H1 (cell line): ENCODE data around the gene INPP4B. TPM values are rescaled to one million over a fixed set of nuclear protein-coding genes. Genes with fewer than 3 reads are reported as not detected.

Experiments used
- CTCF ChIA-PET: fragments of 300-600 bp; sonication (Branson Sonifier 250); formaldehyde crosslinking; loops from one replicate; lab custom pipeline; 2021; ENCODE audit not compliant: partially characterized antibody; lab: Charles Lee
- POLR2A ChIA-PET: fragments of 300-600 bp; sonication (Branson Sonifier 250); formaldehyde crosslinking; loops from one replicate; lab custom pipeline; 2021; ENCODE audit warnings: inconsistent platforms; ENCODE audit not compliant: partially characterized antibody; lab: Charles Lee
- DNase-seq, 2 experiments: peaks; one replicate each; pipeline versions ENCODE4 v3.0.0 to v3.0.0-alpha.2; 2010 to 2022; ENCODE audit warnings: low spot score in 2 of 2, low read depth in 1 of 2, mixed read lengths in 1 of 2
- FAIRE-seq: peaks from 2 replicates; lab custom pipeline; 2011; peaks lifted over from hg19 to GRCh38; lab: Jason Lieb, UNC
- H2AFZ ChIP-seq: 2 replicates; pipeline ENCODE4 v1.8.1; 2012; ENCODE audit warnings: low read length, inconsistent platforms
- H2AK5ac ChIP-seq: 2 replicates; pipeline ENCODE4 v1.6.1; 2013; ENCODE audit warnings: low read depth, low read length
- H2BK120ac ChIP-seq: replicated peaks from 2 replicates; pipeline ENCODE3; 2013; ENCODE audit warnings: low read depth, low read length, inconsistent platforms
- H2BK12ac ChIP-seq: 2 replicates; pipeline ENCODE4 v1.6.1; 2013; ENCODE audit warnings: low read depth, low read length
- H2BK15ac ChIP-seq: 2 replicates; pipeline ENCODE4 v1.6.1; 2013; ENCODE audit warnings: low read length
- H2BK20ac ChIP-seq: 2 replicates; pipeline ENCODE4 v1.6.1; 2013; ENCODE audit warnings: low read length
- H2BK5ac ChIP-seq: 2 replicates; pipeline ENCODE4 v1.6.1; 2013; ENCODE audit warnings: low read depth, low read length
- H3K14ac ChIP-seq: 2 replicates; pipeline ENCODE4 v1.6.1; 2013; ENCODE audit warnings: inconsistent platforms; ENCODE audit not compliant: insufficient read length
- H3K18ac ChIP-seq: 2 replicates; pipeline ENCODE4 v1.6.1; 2013; ENCODE audit warnings: low read length; ENCODE audit errors: extremely low read depth
- H3K23ac ChIP-seq: 2 replicates; pipeline ENCODE4 v1.6.1; 2013; ENCODE audit warnings: inconsistent platforms; ENCODE audit not compliant: insufficient read length
- H3K23me2 ChIP-seq: 2 replicates; pipeline ENCODE4 v1.6.1; 2013; ENCODE audit warnings: low read depth, low read length
- H3K27ac ChIP-seq: 2 replicates; pipeline ENCODE4 v1.6.1; 2011; ENCODE audit warnings: low read depth, low read length, inconsistent platforms
- H3K27me3 ChIP-seq, 4 experiments: replicated peaks in 1 of 4; 1 replicate in 1 of 4; 2 replicates in 3 of 4; pipeline versions ENCODE4 v1.6.1 to v1.8.1; 2011 to 2013; ENCODE audit warnings: low read length in 3 of 4, mild to moderate bottlenecking in 3 of 4, inconsistent platforms in 2 of 4, mixed read lengths in 2 of 4, moderate library complexity in 1 of 4; ENCODE audit not compliant: control insufficient read depth in 3 of 4, insufficient read depth in 3 of 4; ENCODE audit errors: extremely low read depth in 1 of 4
- H3K36me3 ChIP-seq, 4 experiments: 2 replicates each; pipeline versions ENCODE4 v1.6.1 to v1.8.1; 2011 to 2013; ENCODE audit warnings: mild to moderate bottlenecking in 4 of 4, low read length in 3 of 4, moderate library complexity in 2 of 4, control low read depth in 1 of 4, inconsistent platforms in 1 of 4; ENCODE audit not compliant: insufficient read depth in 4 of 4, control insufficient read depth in 2 of 4
- H3K4ac ChIP-seq: replicated peaks from 2 replicates; pipeline ENCODE3; 2013; ENCODE audit warnings: low read length, low read depth, mixed read lengths, inconsistent platforms; ENCODE audit not compliant: insufficient read length
- H3K4me1 ChIP-seq, 4 experiments: replicated peaks in 1 of 4; 1 replicate in 1 of 4; 2 replicates in 3 of 4; pipeline versions ENCODE4 v1.6.1 to v1.8.1; 2011 to 2013; ENCODE audit warnings: low read length in 3 of 4, inconsistent platforms in 2 of 4, mixed read lengths in 1 of 4; ENCODE audit not compliant: insufficient read depth in 4 of 4, control insufficient read depth in 3 of 4
- H3K4me2 ChIP-seq, 2 experiments: 2 replicates each; pipeline versions ENCODE4 v1.6.1 to v1.8.1; 2011 to 2013; ENCODE audit warnings: low read depth in 2 of 2, low read length in 2 of 2, control low read depth in 1 of 2, inconsistent platforms in 1 of 2, mild to moderate bottlenecking in 1 of 2; ENCODE audit not compliant: insufficient read depth in 1 of 2
- H3K4me3 ChIP-seq, 4 experiments: fragments of 200-600, 300-600 bp in 1 of 4; sonication (generic), shearing (Covaris generic), sonication (Bioruptor Twin) in 1 of 4; 2 replicates each; pipeline versions ENCODE4 v1.5.1 to v1.8.1; 2011 to 2016; ENCODE audit warnings: low read length in 4 of 4, low read depth in 3 of 4, control low read depth in 2 of 4, inconsistent platforms in 2 of 4, mild to moderate bottlenecking in 2 of 4, mixed read lengths in 1 of 4, moderate library complexity in 1 of 4; ENCODE audit not compliant: insufficient read depth in 2 of 4; ENCODE audit errors: extremely low read depth in 1 of 4
- H3K56ac ChIP-seq: replicated peaks from 2 replicates; pipeline ENCODE3; 2013; ENCODE audit warnings: low read depth, mild to moderate bottlenecking, mixed read lengths, low read length, inconsistent platforms; ENCODE audit not compliant: insufficient read length
- H3K79me1 ChIP-seq: 2 replicates; pipeline ENCODE4 v1.6.1; 2013; ENCODE audit warnings: low read depth, low read length, control low read depth
- H3K79me2 ChIP-seq, 2 experiments: 2 replicates each; pipeline versions ENCODE4 v1.6.1 to v1.8.1; 2012 to 2013; ENCODE audit warnings: low read length in 2 of 2, mild to moderate bottlenecking in 2 of 2, inconsistent platforms in 1 of 2; ENCODE audit not compliant: insufficient read depth in 2 of 2, control insufficient read depth in 1 of 2
- H3K9ac ChIP-seq, 4 experiments: replicated peaks in 1 of 4; 1 replicate in 1 of 4; 2 replicates in 3 of 4; pipeline versions ENCODE4 v1.6.1 to v1.8.1; 2011 to 2013; ENCODE audit warnings: low read depth in 3 of 4, low read length in 3 of 4, control low read depth in 2 of 4, mild to moderate bottlenecking in 2 of 4, moderate library complexity in 2 of 4, inconsistent platforms in 1 of 4; ENCODE audit errors: extremely low read depth in 1 of 4
- H3K9me3 ChIP-seq, 2 experiments: 2 replicates each; pipeline versions ENCODE4 v1.6.1 to v1.8.1; 2012 to 2013; ENCODE audit warnings: mild to moderate bottlenecking in 2 of 2, moderate library complexity in 2 of 2, control low read depth in 1 of 2, inconsistent platforms in 1 of 2, low read depth in 1 of 2, low read length in 1 of 2, mixed read lengths in 1 of 2; ENCODE audit not compliant: insufficient read depth in 2 of 2
- H4K20me1 ChIP-seq, 2 experiments: replicated peaks in 1 of 2; 2 replicates each; pipeline versions ENCODE3 to v1.8.1; 2011 to 2013; ENCODE audit warnings: inconsistent platforms in 2 of 2, low read length in 2 of 2, mild to moderate bottlenecking in 1 of 2; ENCODE audit not compliant: insufficient read depth in 2 of 2, control insufficient read depth in 1 of 2
- H4K5ac ChIP-seq: 2 replicates; pipeline ENCODE4 v1.6.1; 2013; ENCODE audit warnings: low read length, low read depth, mixed read lengths, inconsistent platforms; ENCODE audit not compliant: insufficient read length
- H4K8ac ChIP-seq: 2 replicates; pipeline ENCODE4 v1.8.0; 2013; ENCODE audit warnings: mild to moderate bottlenecking, moderate library complexity, low read length, inconsistent platforms; ENCODE audit not compliant: insufficient read depth; ENCODE audit errors: extremely low read depth
- H4K91ac ChIP-seq: replicated peaks from 2 replicates; pipeline ENCODE3; 2013; ENCODE audit warnings: low read length, mixed read lengths, inconsistent platforms; ENCODE audit not compliant: insufficient read length
- WGBS, 2 experiments: shearing (Covaris generic) in 1 of 2; methylation state at CpG; one replicate each; pipeline versions ENCODE4 v1.1.6 to v1.1.7; 2013 to 2015; ENCODE audit warnings: low lambda C conversion rate in 2 of 2, mixed read lengths in 2 of 2, inconsistent platforms in 1 of 2, low coverage in 1 of 2, missing lambda C conversion rate in 1 of 2; ENCODE audit not compliant: insufficient replicate concordance in 2 of 2, insufficient coverage in 1 of 2, insufficient read length in 1 of 2; ENCODE audit errors: extremely low coverage in 1 of 2, missing lambda C conversion rate in 1 of 2; 5-methylcytosine and 5-hydroxymethylcytosine counted together
- polyA plus RNA-seq, 7 experiments: library from polyadenylated mRNA; depleted of rRNA in 3 of 7; stranded (reverse) in 5 of 7; unstranded in 2 of 7; fragments of >200 nt in 5 of 7; fragments of 200-250 nt in 2 of 7; gene quantifications; 1 replicate in 5 of 7; 2 replicates in 1 of 7; 4 replicates in 1 of 7; pipeline versions ENCODE4 v1.2.1 to v1.2.3, GENCODE V29; 2011 to 2013; ENCODE audit warnings: missing spikeins in 2 of 7, mixed read lengths in 2 of 7
- total RNA-seq: library from RNA; stranded (reverse); fragmentation: NEBNext Ultra II Directional; extraction: Animal tissue kit (Norgen Biotek cat#: 25700); gene quantifications from 2 replicates; pipeline ENCODE4 v1.2.1, GENCODE V29; 2021
- TF ChIP-seq, protein P1 (sequence below): fragments of 300-600 bp; sonication (generic); IDR thresholded peaks from 2 replicates; pipeline ENCODE4 v1.7.1; 2012; ENCODE audit warnings: low read length, moderate library complexity, mild to moderate bottlenecking, inconsistent platforms; ENCODE audit not compliant: insufficient replicate concordance

The INPP4B gene
- total and polyA plus RNA-seq, 2 of the 8 experiments (the other 6 are each of a cell fraction or from before 2014, with no cell fraction given): 0.11 to 0.54 TPM

DNA sequence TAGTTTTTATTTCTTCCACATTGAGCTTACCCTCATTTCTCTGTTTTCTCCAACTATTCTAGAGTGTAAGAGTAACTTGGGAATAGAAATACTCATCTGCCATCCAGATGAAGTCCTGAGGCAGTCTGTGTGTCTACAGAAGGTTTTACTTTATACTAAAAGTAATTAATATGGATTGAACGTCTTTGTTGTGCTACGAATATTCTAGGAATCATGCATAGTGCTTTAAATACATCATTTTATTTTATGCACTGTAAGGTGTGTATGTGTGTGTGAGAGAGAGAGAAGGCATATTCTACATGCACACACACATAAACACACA is 305.7 kb downstream of the INPP4B start:
- Histone ChIP-seq H3K27ac (no peak overlapping the region), H3K79me2 (no peaks in the 10 kb centered on the region), H3K4me2 (no peak overlapping the region), H2BK120ac (no peak overlapping the region), H3K27me3 (no peaks in the 10 kb centered on the region), H3K79me1 (no peaks in the 10 kb centered on the region), H3K23me2 (no peaks in the 10 kb centered on the region; the same call in 1 of the 2 replicates), H2BK12ac (no peak overlapping the region), H3K36me3 (no peaks in the 10 kb centered on the region), H3K4me3 (no peak overlapping the region), H2AFZ (no peak overlapping the region), H3K4ac (no peak overlapping the region), H3K23ac (no peak overlapping the region), H3K9me3 (no peaks in the 10 kb centered on the region), H3K4me1 (no peaks in the 10 kb centered on the region), H3K56ac (no peak overlapping the region), H4K91ac (no peak overlapping the region), H2BK5ac (no peak overlapping the region), H4K20me1 (no peaks in the 10 kb centered on the region), H2BK20ac (no peak overlapping the region), H3K14ac (no peak overlapping the region), H2AK5ac (no peak overlapping the region), H3K9ac (no peak overlapping the region), H4K8ac (no peak overlapping the region), H4K5ac (no peak overlapping the region), H3K18ac (no peak overlapping the region), H2BK15ac (no peak overlapping the region)
- 82% methylated on average over 2 of the region's 2 CpGs; no CpG with 5 or more reads in 1 of the 2 experiments for WGBS, 2 experiments
- POLR2A ChIA-PET: no interaction called here
- FAIRE-seq: no peak
- no peak for DNase-seq
- CTCF ChIA-PET: no interaction called here
- TF ChIP-seq, protein P1, sequence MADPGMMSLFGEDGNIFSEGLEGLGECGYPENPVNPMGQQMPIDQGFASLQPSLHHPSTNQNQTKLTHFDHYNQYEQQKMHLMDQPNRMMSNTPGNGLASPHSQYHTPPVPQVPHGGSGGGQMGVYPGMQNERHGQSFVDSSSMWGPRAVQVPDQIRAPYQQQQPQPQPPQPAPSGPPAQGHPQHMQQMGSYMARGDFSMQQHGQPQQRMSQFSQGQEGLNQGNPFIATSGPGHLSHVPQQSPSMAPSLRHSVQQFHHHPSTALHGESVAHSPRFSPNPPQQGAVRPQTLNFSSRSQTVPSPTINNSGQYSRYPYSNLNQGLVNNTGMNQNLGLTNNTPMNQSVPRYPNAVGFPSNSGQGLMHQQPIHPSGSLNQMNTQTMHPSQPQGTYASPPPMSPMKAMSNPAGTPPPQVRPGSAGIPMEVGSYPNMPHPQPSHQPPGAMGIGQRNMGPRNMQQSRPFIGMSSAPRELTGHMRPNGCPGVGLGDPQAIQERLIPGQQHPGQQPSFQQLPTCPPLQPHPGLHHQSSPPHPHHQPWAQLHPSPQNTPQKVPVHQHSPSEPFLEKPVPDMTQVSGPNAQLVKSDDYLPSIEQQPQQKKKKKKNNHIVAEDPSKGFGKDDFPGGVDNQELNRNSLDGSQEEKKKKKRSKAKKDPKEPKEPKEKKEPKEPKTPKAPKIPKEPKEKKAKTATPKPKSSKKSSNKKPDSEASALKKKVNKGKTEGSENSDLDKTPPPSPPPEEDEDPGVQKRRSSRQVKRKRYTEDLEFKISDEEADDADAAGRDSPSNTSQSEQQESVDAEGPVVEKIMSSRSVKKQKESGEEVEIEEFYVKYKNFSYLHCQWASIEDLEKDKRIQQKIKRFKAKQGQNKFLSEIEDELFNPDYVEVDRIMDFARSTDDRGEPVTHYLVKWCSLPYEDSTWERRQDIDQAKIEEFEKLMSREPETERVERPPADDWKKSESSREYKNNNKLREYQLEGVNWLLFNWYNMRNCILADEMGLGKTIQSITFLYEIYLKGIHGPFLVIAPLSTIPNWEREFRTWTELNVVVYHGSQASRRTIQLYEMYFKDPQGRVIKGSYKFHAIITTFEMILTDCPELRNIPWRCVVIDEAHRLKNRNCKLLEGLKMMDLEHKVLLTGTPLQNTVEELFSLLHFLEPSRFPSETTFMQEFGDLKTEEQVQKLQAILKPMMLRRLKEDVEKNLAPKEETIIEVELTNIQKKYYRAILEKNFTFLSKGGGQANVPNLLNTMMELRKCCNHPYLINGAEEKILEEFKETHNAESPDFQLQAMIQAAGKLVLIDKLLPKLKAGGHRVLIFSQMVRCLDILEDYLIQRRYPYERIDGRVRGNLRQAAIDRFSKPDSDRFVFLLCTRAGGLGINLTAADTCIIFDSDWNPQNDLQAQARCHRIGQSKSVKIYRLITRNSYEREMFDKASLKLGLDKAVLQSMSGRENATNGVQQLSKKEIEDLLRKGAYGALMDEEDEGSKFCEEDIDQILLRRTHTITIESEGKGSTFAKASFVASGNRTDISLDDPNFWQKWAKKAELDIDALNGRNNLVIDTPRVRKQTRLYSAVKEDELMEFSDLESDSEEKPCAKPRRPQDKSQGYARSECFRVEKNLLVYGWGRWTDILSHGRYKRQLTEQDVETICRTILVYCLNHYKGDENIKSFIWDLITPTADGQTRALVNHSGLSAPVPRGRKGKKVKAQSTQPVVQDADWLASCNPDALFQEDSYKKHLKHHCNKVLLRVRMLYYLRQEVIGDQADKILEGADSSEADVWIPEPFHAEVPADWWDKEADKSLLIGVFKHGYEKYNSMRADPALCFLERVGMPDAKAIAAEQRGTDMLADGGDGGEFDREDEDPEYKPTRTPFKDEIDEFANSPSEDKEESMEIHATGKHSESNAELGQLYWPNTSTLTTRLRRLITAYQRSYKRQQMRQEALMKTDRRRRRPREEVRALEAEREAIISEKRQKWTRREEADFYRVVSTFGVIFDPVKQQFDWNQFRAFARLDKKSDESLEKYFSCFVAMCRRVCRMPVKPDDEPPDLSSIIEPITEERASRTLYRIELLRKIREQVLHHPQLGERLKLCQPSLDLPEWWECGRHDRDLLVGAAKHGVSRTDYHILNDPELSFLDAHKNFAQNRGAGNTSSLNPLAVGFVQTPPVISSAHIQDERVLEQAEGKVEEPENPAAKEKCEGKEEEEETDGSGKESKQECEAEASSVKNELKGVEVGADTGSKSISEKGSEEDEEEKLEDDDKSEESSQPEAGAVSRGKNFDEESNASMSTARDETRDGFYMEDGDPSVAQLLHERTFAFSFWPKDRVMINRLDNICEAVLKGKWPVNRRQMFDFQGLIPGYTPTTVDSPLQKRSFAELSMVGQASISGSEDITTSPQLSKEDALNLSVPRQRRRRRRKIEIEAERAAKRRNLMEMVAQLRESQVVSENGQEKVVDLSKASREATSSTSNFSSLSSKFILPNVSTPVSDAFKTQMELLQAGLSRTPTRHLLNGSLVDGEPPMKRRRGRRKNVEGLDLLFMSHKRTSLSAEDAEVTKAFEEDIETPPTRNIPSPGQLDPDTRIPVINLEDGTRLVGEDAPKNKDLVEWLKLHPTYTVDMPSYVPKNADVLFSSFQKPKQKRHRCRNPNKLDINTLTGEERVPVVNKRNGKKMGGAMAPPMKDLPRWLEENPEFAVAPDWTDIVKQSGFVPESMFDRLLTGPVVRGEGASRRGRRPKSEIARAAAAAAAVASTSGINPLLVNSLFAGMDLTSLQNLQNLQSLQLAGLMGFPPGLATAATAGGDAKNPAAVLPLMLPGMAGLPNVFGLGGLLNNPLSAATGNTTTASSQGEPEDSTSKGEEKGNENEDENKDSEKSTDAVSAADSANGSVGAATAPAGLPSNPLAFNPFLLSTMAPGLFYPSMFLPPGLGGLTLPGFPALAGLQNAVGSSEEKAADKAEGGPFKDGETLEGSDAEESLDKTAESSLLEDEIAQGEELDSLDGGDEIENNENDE: no peak
